Heart right ventricle (tissue), 16 donors: ENCODE measurements around the gene TMEM242. TPM values are rescaled to one million over a fixed set of nuclear protein-coding genes. Genes with fewer than 3 reads are reported as not detected.
A peak's percentile ranks its signal among the peaks of the same experiment; 100 is the strongest.

Source experiments
- ATAC-seq, 8 donors: fragments of 200-7000 bp; cut with Tn5 transposase; one replicate each; pipeline ENCODE4 v1.9.1; 2020; ENCODE audit warnings: mild to moderate bottlenecking in 8 of 8, moderate library complexity in 8 of 8, moderate number of reproducible peaks in 1 of 8
- DNase-seq, 2 donors: peaks; one replicate each; pipeline ENCODE4 v3.0.0-alpha.2; 2020
- H3K27ac ChIP-seq, 10 donors: fragments of 200-600 bp; sonication (generic) in 2 of 10; one replicate each; pipeline versions ENCODE4 v1.5.0 to v1.8.0; 2020 to 2022; ENCODE audit warnings: mild to moderate bottlenecking in 3 of 10
- H3K27me3 ChIP-seq, 7 donors: fragments of 200-600 bp; one replicate each; pipeline ENCODE4 v1.8.0; 2021 to 2022; ENCODE audit warnings: mild to moderate bottlenecking in 2 of 7
- H3K36me3 ChIP-seq, 9 donors: fragments of 200-600 bp; sonication (generic) in 1 of 9; one replicate each; pipeline versions ENCODE4 v1.5.0 to v1.8.0; 2020 to 2022; ENCODE audit warnings: mild to moderate bottlenecking in 2 of 9
- H3K4me1 ChIP-seq, 9 donors: fragments of 200-600 bp; sonication (generic) in 1 of 9; one replicate each; pipeline versions ENCODE4 v1.5.0 to v1.8.0; 2020 to 2022; ENCODE audit warnings: mild to moderate bottlenecking in 4 of 9
- H3K4me3 ChIP-seq, 10 donors: fragments of 200-600 bp; sonication (generic) in 2 of 10; one replicate each; pipeline versions ENCODE4 v1.5.0 to v1.8.0; 2020 to 2022; ENCODE audit warnings: mild to moderate bottlenecking in 7 of 10, moderate library complexity in 2 of 10
- H3K9me3 ChIP-seq, 11 donors: fragments of 200-600 bp in 10 of 11; sonication (generic) in 2 of 11; one replicate each; pipeline versions ENCODE4 v1.5.0 to v1.8.0; 2013 to 2022; ENCODE audit warnings: mild to moderate bottlenecking in 2 of 11, control low read depth in 1 of 11, moderate library complexity in 1 of 11
- CTCF ChIP-seq, 9 donors: fragments of 200-600 bp; sonication (generic) in 2 of 9; IDR thresholded peaks; one replicate each; pipeline versions ENCODE4 v1.5.0 to v1.8.0; 2021 to 2022; ENCODE audit warnings: antibody characterized with exemption in 9 of 9, mild to moderate bottlenecking in 5 of 9, moderate library complexity in 1 of 9
- WGBS, 2 donors: extraction: QIAGEN DNeasy Blood & Tissue Kit; methylation state at CpG; one replicate each; pipeline ENCODE4 v1.1.7; 2013; ENCODE audit warnings: inconsistent platforms in 1 of 2; 5-methylcytosine and 5-hydroxymethylcytosine counted together
- intact Hi-C, 10 donors: fragments of 100-400 bp; cut with DNase I; formaldehyde crosslinking; loops; one replicate each; pipeline versions ENCODE4 v1.11.1 to v1.14.2; 2022
- polyA plus RNA-seq, 2 donors: library from polyadenylated mRNA; stranded (reverse); fragments of 200-250 nt; gene quantifications; one replicate each; pipeline ENCODE4 v1.2.3, GENCODE V29; 2013
- total RNA-seq, 10 donors: library from RNA; stranded (reverse); fragmentation: NEBNext Ultra II Directional in 3 of 10; extraction: Animal tissue kit (Norgen Biotek cat#: 25700) in 3 of 10; gene quantifications; one replicate each; pipeline versions ENCODE4 v1.2.1 to v1.2.4, GENCODE V29; 2021 to 2023
- donor health status: Arrhythmogenic right ventricular cardiomyopathy.
- donor health status: ischemic (EF 13 %, LVEDD 7.1; RV severe dilation, severe dysfunction).
- donor health status: healthy with polysubstance abuse.
- donor health status: DM: no; HTN: yes; CAD: no.
- donor health status: DM: no; HTN: no; CAD: no.
- donor health status: ischemic (EF 25% LVEDD 6.9; RV normal size, moderate dysfunction).
- donor health status: ischemic (EF 25% LVEDD 5.7; RV mildly dilated, moderate dysfunction).
- donor health status: healthy.
- donor health status: DM: yes; HTN: yes; CAD: no.
- donor health status: Ischemic cardiomyopathy.
- donor health status: ischemic (EF 35%, LVEDD 5.7; RV mildly dilated, moderate dysfunction).
- donor health status: nonischemic (EF 11% LVEDD 7.7; RV severe dilation, severe dysfunction).
- donor health status: DM: yes; HTN: yes; CAD: no.
- donor health status: PGD.
- donor health status: ischemic (EF 29% LVEDD 5.4; RV normal size, mild dysfunction).
- donor health status: nonischemic (EF 23%, LVEDD 6.1; RV moderate dilation, normal function).

Gene TMEM242
- total and polyA plus RNA-seq, 12 donors, result 8.9 to 18.7 (median 16.2) TPM

DNA sequence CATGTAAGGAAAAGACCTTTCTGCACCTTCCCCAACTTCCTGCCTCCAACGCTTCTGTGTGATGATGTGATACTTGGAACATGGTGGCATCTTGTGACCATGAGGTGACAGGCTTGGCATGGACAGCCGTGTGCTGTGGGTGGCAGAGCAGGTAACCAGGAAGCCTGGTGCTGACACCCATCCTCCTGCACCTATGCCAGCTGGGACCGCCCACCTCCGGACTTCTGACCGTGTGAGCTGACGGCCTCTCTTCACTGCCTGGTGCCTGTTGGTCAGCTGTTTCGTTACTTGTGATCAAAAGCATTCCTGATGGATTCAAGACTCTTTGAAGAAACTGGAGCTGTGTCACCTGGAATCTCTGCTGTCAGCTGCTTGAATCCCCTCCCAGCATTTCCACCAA is 70.3 kb downstream of the TMEM242 start:
- Histone ChIP-seq H3K27me3 (no peaks in the 10 kb centered on the region), H3K4me3 (no peak overlapping the region), H3K4me1 (peaks cover 0 to 9% (median 3%) of the 10 kb centered on the region in 9 donors), H3K9me3 (peaks cover 0 to 9% (median 0%) of the 10 kb centered on the region in 11 donors), H3K36me3 (no peaks in the 10 kb centered on the region), H3K27ac (no peak overlapping the region)
- intact Hi-C loops, result no loop called here
- ATAC-seq (peak in 7 of 8 donors; percentile 25 to 81 (median 57)), DNase-seq (no peak)
- 18 to 37% methylated on average over 7 of the region's 7 CpGs for WGBS, 2 donors
- no peak for TF ChIP-seq CTCF (IDR thresholded peaks at IDR 0.05)

GRCh38 chr6:157251586-157252247 is 71.6 kb downstream of the TMEM242 start:
- no peaks in the 10 kb centered on the region for H3K27me3 ChIP-seq
- DNase-seq (no peak), ATAC-seq (no peak)
- no peak overlapping the region for H3K27ac ChIP-seq
- H3K4me1 ChIP-seq, result peaks cover 0 to 9% (median 3%) of the 10 kb centered on the region in 9 donors
- H3K4me3 ChIP-seq, result no peak overlapping the region
- H3K9me3 ChIP-seq, result peaks cover 0 to 10% (median 0%) of the 10 kb centered on the region in 11 donors
- 85 to 93% methylated on average over 8 of the region's 8 CpGs for WGBS, 2 donors
- TF ChIP-seq CTCF (IDR thresholded peaks at IDR 0.05), result no peak
- no peaks in the 10 kb centered on the region for H3K36me3 ChIP-seq
- intact Hi-C loops, result no loop called here

- Histone ChIP-seq H3K27me3 (no peaks in the 10 kb centered on the region), H3K4me3 (no peak overlapping the region), H3K27ac (no peak overlapping the region), H3K4me1 (peaks cover 0 to 28% (median 10%) of the 10 kb centered on the region in 9 donors), H3K36me3 (no peaks in the 10 kb centered on the region), H3K9me3 (peaks cover 0 to 10% (median 0%) of the 10 kb centered on the region in 11 donors)
- ATAC-seq, result no peak
- 93 to 94% methylated on average over 8 of the region's 8 CpGs for WGBS, 2 donors
- no peak for TF ChIP-seq CTCF (IDR thresholded peaks at IDR 0.05)
- DNase-seq, result no peak
- intact Hi-C loops, result no loop called here
Measured at GRCh38 chr6:157249826-157250225, 73.5 kb downstream of the TMEM242 start.

GRCh38 chr6:157248264-157248663 is 75.1 kb downstream of the TMEM242 start:
- peaks cover 0 to 16% (median 0%) of the 10 kb centered on the region in 11 donors for H3K9me3 ChIP-seq
- WGBS, 2 donors, result 52 to 67% methylated on average over 1 of the region's 1 CpG
- ATAC-seq (no peak), DNase-seq (no peak)
- H3K36me3 ChIP-seq, result no peaks in the 10 kb centered on the region
- H3K27me3 ChIP-seq, result no peaks in the 10 kb centered on the region
- intact Hi-C loops, result no loop called here
- no peak overlapping the region for H3K27ac ChIP-seq
- peaks cover 0 to 37% (median 16%) of the 10 kb centered on the region in 9 donors for H3K4me1 ChIP-seq
- no peak for TF ChIP-seq CTCF (IDR thresholded peaks at IDR 0.05)
- no peak overlapping the region for H3K4me3 ChIP-seq
